Thyroid gland (tissue), 4 donors: Measurements from ENCODE around the gene SFR1.

ENCODE experiments used
- CTCF ChIP-seq, 6 experiments: fragments of 200-600 bp in 3 of 6; fragments of 450-650 bp in 3 of 6; sonication (generic) in 3 of 6; IDR thresholded peaks; one replicate each; pipeline ENCODE4 v1.5.1; 2016 to 2019; ENCODE audit warnings: antibody characterized with exemption in 6 of 6, mild to moderate bottlenecking in 2 of 6, inconsistent platforms in 1 of 6, moderate library complexity in 1 of 6
- POLR2A ChIP-seq, 2 donors: fragments of 450-650 bp; IDR thresholded peaks; one replicate each; pipeline ENCODE4 v1.6.1; 2017; ENCODE audit warnings: antibody characterized with exemption in 2 of 2, mild to moderate bottlenecking in 2 of 2, moderate library complexity in 1 of 2

- TF ChIP-seq POLR2A (IDR thresholded peaks at IDR 0.05) (no peak), CTCF (IDR thresholded peaks at IDR 0.05) (no peak)
These were observed 33.6 kb downstream of the SFR1 start for GRCh38 chr10:104155591-104155990.
